Measurements from ENCODE around the gene TGFB2.

The TGFB2 gene

DNA sequence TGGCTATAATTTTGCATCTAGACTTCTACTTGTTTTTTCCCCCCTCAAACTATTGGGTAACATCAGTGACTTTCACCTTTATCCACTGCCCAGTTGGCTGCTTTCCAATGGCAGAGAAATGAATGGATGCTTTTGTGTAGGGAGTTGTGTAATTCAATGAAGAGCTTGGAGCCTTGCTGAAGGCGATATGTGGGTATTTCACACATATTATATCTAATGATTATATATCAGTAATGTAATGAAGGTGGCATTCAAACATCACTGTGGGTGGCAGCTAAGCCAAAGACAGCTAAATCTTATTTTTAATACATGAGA lies 81.2 kb downstream of the TGFB2 start:
- TF ChIP-seq ZFX (IDR thresholded peaks at IDR 0.05): no peak
- no peak for TF ChIP-seq CTCF (conservative IDR thresholded peaks at IDR 0.05)
- no peak overlapping the region for H3K27ac ChIP-seq

GRCh38 chr1:218429301-218429700 lies 84.2 kb downstream of the TGFB2 start:
- no peak overlapping the region for H3K27ac ChIP-seq
- TF ChIP-seq CTCF (conservative IDR thresholded peaks at IDR 0.05) (no peak), ZFX (IDR thresholded peaks at IDR 0.05) (no peak)

GRCh38 chr1:218430346-218430745 lies 85.2 kb downstream of the TGFB2 start:
- TF ChIP-seq CTCF (conservative IDR thresholded peaks at IDR 0.05) (no peak), ZFX (IDR thresholded peaks at IDR 0.05) (no peak)
- H3K27ac ChIP-seq: no peak overlapping the region

GRCh38 chr1:218430822-218431221 lies 85.7 kb downstream of the TGFB2 start:
- no peak for TF ChIP-seq ZFX (IDR thresholded peaks at IDR 0.05)
- no peak for TF ChIP-seq CTCF (conservative IDR thresholded peaks at IDR 0.05)
- H3K27ac ChIP-seq: no peak overlapping the region

GRCh38 chr1:218431476-218431875 lies 86.3 kb downstream of the TGFB2 start:
- TF ChIP-seq CTCF (conservative IDR thresholded peaks at IDR 0.05): no peak
- no peak for TF ChIP-seq ZFX (IDR thresholded peaks at IDR 0.05)
- H3K27ac ChIP-seq: no peak overlapping the region

GRCh38 chr1:218433744-218434143 lies 88.6 kb downstream of the TGFB2 start:
- no peak overlapping the region for H3K27ac ChIP-seq
- TF ChIP-seq ZFX (IDR thresholded peaks at IDR 0.05) (no peak), CTCF (conservative IDR thresholded peaks at IDR 0.05) (no peak)

GRCh38 chr1:218435528-218435927 lies 90.4 kb downstream of the TGFB2 start:
- no peak overlapping the region for H3K27ac ChIP-seq
- no peak for TF ChIP-seq CTCF (conservative IDR thresholded peaks at IDR 0.05)
- no peak for TF ChIP-seq ZFX (IDR thresholded peaks at IDR 0.05)
